ENCODE measurements around the gene ANKS1B.
"Not testable (repeated sequence)": the region's sequence is repeated elsewhere in the genome, so short reads cannot be mapped to it uniquely, and the experiment has no call there.

The ANKS1B gene

GRCh38 chr12:99034201-99034600 lies 950.5 kb downstream of the ANKS1B start:
- DNase-seq: not testable (repeated sequence)

DNA sequence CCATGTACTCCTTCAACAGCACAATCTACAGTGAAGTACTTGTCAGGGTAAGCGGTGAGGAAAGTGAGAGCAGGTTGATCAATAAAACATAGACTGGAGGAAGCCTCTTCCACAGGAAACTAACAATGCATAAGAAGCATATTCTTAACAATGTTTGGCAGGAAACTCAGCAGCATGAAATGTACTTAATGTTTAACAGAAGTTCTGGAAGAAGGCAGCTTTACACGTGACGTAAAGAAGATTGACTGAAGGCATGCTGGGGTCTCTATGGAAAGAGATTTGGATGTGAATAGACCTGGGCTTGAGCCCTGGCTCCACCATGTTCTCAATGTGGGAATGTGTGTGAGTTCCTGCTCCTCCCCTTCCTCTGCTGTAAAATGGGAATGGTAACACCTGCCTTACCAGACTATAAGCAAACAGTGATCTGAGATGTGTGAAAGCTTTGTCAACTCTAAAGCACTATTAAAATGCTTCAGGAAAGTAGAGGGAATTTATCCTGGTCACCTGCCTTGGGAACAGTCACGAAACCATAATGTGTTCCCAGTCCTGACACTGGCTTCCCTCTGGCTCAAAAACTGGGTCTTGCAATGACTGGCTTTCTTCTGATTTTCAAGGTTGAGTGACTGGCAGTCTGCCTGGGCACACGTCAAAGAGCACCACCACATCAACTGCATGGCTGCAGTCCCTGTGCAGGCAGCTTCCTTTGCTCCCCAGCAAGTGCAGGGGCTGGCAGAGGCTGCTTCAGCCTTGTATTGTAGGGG lies 955.0 kb downstream of the ANKS1B start:
- DNase-seq: no peak

GRCh38 chr12:99027461-99027860 lies 957.3 kb downstream of the ANKS1B start:
- no peak for DNase-seq

DNA sequence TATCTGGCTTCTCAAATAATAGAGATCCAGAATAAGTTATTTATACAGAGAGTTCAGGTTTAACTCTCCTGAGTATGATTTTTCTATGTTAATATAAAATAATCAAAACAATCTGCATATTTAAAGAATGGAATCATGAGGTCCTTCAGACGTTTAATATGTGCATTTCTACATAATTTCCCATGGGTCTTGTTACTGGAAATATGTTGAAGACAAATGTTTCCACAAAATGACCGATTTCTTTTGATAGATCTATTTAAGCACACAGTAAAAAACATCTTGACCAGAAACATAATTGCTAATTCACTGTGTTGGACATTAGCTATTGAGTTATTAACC lies 957.7 kb downstream of the ANKS1B start:
- no peak for DNase-seq

GRCh38 chr12:99026332-99027054 lies 958.2 kb downstream of the ANKS1B start:
- no peak for DNase-seq

DNA sequence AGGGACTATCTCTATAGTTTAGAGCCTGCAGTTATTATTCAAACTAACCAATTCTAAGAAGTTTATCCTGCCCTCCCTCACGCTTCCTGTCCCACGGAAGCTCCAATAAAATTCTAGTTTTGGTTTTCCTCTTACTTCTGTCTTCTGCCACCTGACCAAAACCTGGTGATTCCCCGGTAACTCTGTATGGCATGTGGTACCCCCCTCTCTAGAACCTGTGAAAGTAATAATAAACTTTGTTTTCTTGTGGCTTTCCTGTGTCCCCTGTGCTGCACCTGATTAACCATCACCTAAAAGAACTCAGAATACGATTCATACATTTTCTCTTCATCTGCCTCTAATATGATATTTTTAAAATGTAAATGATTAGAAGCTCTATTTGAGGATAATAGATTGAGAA lies 959.9 kb downstream of the ANKS1B start:
- no peak for DNase-seq

DNA sequence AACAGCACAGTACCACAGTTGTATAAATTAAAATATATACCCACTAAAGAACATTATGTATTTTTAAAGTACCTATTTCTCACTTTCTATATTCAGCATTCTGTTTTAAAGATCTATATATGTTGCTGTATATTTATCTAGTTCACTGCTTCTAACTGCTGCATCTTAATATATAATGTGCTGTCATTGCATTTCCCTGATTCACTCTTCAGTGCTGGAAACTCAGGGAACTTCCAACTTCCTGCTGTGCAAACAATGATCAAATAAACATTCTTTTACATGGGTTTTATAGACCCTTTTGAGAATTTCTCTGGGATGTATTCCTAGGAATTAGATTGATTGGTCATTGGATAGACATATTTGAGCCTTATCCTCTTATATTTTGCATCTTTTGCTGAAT lies 960.5 kb downstream of the ANKS1B start:
- no peak for DNase-seq

- no peak for DNase-seq
Measured at GRCh38 chr12:99020871-99021270, 963.9 kb downstream of the ANKS1B start.

- DNase-seq: no peak
Measured at GRCh38 chr12:99019798-99020197, 964.9 kb downstream of the ANKS1B start.

GRCh38 chr12:99017971-99018370 lies 966.8 kb downstream of the ANKS1B start:
- no peak for DNase-seq

- DNase-seq: no peak
Measured at GRCh38 chr12:99009654-99010296, 975.0 kb downstream of the ANKS1B start.

DNA sequence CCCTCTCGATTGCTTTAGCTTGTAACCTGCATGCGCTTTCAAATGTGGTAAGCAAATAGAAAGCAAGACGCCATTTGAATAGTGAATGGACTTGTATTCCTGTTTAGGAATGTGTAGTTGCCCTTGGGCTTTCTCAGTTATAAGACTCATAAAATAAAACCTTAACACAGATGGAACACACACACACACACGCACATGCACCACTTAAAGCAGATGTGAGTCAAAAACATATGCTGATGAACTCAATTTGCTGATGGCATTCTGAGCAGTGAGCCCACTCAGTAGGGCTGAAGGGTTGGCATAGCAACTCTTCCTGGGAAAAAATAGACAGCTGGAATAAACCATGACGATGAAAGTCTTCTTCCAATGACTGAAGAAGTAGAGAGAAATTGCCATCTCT lies 979.1 kb downstream of the ANKS1B start:
- DNase-seq: no peak

GRCh38 chr12:99004799-99005466 lies 979.8 kb downstream of the ANKS1B start:
- DNase-seq: no peak

DNA sequence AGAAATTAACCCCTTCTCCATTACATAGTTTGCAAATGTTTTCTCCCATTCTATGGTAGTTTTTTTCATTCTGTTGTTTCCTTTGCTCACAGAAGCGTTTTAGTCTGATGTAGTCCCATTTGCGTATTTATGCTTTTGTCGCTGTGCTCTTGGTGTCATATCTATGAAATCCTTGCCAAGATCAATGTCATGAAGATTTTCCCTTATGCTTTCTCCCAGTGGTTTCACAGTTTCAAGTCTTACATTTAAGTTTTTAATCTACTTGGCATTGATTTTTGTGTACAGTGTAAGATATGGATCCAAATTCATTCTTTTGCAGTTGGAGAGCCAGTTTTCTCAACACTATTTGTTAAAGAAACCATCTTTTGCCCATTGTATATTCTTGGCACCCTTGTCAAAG lies 982.0 kb downstream of the ANKS1B start:
- no peak for DNase-seq

DNA sequence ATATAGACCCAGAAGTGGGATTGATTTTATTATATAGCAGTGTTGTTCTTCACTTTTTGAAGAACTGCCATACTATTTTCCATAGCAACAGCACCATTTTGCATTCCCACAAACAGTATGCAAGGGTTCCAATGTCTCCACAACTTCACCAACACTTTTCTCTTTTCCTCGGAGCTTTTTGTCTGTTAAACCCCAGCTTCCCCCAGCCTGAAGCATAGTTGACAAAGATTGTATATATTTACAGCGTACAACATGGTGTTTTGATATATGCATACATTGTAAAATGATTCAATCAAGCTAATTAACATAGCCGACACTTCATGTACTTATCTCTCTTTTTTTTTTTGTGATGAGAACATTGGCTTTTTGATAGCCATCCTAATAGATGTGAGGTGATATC lies 982.6 kb downstream of the ANKS1B start:
- no peak for DNase-seq

DNA sequence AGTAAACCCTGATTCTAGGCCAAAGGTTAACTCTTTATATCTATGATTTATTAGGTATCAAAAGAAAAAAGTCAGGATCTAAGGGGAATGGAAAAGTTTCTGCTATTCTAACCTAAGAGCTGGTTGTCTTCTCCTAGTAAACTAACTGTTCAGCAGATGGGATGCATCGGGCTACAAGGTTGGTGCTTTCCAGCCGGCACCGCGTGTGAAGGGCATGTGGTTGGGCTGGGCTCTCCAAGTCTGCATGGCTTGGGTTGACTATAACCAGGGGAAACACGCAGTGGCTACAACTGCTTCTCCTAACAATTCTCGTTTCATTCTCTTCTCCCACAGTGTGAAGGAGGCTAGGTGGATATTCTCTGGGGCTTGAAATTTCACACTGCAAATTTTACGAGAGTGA lies 985.2 kb downstream of the ANKS1B start:
- DNase-seq: no peak

DNA sequence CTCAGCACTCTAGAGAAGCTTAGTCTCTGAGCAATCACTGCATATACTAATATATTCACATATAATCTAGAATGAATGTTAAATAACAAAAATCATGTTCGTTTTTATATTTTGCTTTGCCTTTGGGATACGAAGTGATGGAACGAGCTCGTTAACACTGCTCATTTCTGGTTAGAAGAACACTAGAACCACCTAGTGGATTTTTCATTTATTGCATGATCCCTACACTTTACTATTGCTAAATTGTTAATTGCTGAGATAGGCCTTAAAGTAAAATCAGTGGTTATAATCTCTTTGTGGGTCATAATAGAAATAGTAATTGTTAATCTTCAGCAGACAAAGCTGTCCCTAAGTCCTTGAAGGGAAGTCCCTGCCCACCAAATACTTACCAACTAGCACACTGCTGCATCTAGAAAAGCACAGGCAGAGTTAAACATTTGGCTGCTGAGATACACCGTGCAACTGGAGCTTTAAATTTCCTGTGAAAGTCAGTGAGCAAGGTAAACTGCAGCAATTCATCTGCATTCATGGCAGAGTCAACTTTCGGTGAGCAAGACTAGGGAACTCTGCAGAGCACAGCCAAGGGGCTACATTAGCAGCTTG lies 985.9 kb downstream of the ANKS1B start:
- peak; percentile 71 for DNase-seq

- DNase-seq: no peak
Measured at GRCh38 chr12:98997899-98998298, 986.8 kb downstream of the ANKS1B start.

GRCh38 chr12:98990648-98991047 lies 994.1 kb downstream of the ANKS1B start:
- DNase-seq: peak; percentile 4

- no peak for DNase-seq
Measured at GRCh38 chr12:98985156-98985555, 999.6 kb downstream of the ANKS1B start.

GRCh38 chr12:98983647-98984046 lies 1001.1 kb downstream of the ANKS1B start:
- no peak for DNase-seq

DNA sequence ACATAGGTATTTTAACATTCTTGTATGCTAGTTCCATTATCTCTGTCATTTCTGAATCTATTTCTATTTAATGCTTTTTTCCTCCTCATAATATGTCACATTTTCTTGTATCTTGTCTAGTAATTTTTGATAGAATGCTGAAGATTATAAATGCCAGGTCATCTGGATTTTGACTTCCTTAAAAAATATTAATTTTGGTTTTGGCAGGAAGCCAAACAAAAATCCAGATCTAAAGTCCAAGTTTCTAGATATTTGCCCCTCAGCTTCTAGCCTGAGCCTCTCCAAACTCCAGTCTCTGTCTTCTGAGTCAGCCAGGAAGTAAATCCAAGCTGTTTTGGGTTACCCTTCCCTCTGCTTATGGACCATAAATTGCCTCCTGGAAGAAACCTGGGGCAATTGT lies 1004.2 kb downstream of the ANKS1B start:
- DNase-seq: no peak

DNA sequence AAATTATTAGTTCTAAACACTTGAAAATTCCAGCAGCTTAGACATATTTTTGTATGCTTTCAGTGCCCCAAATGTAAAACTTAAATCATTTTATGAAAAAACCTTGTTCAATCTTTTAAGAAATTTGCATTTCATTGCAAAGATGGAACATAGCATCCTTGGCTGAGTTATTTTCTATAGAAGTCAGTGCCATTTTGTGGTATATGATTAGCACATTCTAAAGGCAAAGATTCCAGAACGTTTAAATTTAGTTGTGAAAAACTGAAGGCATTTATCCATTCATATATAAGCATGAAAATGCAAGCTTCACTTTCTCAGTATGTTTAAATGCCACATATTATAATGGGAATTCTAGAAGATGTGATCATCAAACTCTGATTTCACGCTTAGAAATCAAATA lies 1007.5 kb downstream of the ANKS1B start:
- no peak for DNase-seq
